Transverse colon (tissue), 4 donors: ENCODE measurements around the gene LMBR1L. TPM values are rescaled to one million over a fixed set of nuclear protein-coding genes. Genes with fewer than 3 reads are reported as not detected.

Experiments used
- DNase-seq: peaks from one replicate; pipeline ENCODE4 v3.0.0-alpha.2; 2019
- H3K27ac ChIP-seq, 4 donors: fragments of 200-600 bp; sonication (generic); 2 replicates each; pipeline ENCODE4 v1.5.1; 2016 to 2018; ENCODE audit warnings: inconsistent platforms in 4 of 4
- H3K27me3 ChIP-seq: fragments of 200-600 bp; sonication (generic); 2 replicates; pipeline ENCODE4 v1.5.1; 2017; ENCODE audit warnings: inconsistent platforms
- H3K36me3 ChIP-seq, 4 donors: fragments of 200-600 bp; sonication (generic); 2 replicates each; pipeline ENCODE4 v1.5.1; 2017 to 2019; ENCODE audit warnings: inconsistent platforms in 4 of 4
- H3K4me1 ChIP-seq, 4 donors: fragments of 200-600 bp; sonication (generic); 2 replicates each; pipeline ENCODE4 v1.5.1; 2017 to 2020; ENCODE audit warnings: inconsistent platforms in 4 of 4
- H3K4me3 ChIP-seq, 4 donors: fragments of 200-600 bp; sonication (generic); 1 replicate in 1 of 4; 2 replicates in 3 of 4; pipeline versions ENCODE4 v1.5.1 to v1.6.1; 2017 to 2019; ENCODE audit warnings: inconsistent platforms in 4 of 4
- H3K9me3 ChIP-seq, 2 donors: fragments of 200-600 bp; sonication (generic); 2 replicates each; pipeline ENCODE4 v1.5.1; 2017 to 2019; ENCODE audit warnings: inconsistent platforms in 2 of 2
- EP300 ChIP-seq: sonication (generic); formaldehyde crosslinking; IDR thresholded peaks from one replicate; pipeline ENCODE4 v1.6.1; 2017; ENCODE audit warnings: antibody characterized with exemption, low read depth
- POLR2A ChIP-seq: fragments of 450-650 bp; IDR thresholded peaks from one replicate; pipeline ENCODE4 v1.6.1; 2016; ENCODE audit warnings: antibody characterized with exemption, mild to moderate bottlenecking, moderate library complexity
- POLR2AphosphoS5 ChIP-seq, 3 donors: sonication (generic); formaldehyde crosslinking; IDR thresholded peaks; one replicate each; pipeline ENCODE4 v1.6.1; 2016; ENCODE audit warnings: antibody characterized with exemption in 3 of 3
- WGBS, 2 donors: methylation state at CpG; one replicate each; pipeline ENCODE4 v1.1.5; 2018; ENCODE audit warnings: low coverage in 1 of 2; 5-methylcytosine and 5-hydroxymethylcytosine counted together
- in situ Hi-C, 4 donors: fragments of 200-750 bp; cut with MboI; loops; one replicate each; pipeline versions ENCODE4 v1.15.0 to v1.15.1; 2017; ENCODE audit warnings: low sequenced_read_pairs in 3 of 4, low pct_ligation_motif_present in 1 of 4, low pct_unique_long_range_greater_than_20kb in 1 of 4
- intact Hi-C: fragments of 100-400 bp; cut with DNase I; formaldehyde crosslinking; loops from one replicate; pipeline ENCODE4 v1.15.1; 2023; ENCODE audit warnings: low total_unique reads
- small RNA-seq, 4 donors: library from RNA; depleted of rRNA; stranded (forward); fragments of <200 nt; gene quantifications; one replicate each; pipeline ENCODE3, GENCODE V24; 2016
- total RNA-seq, 4 donors: library from RNA; depleted of rRNA; stranded (reverse); fragments of >200 nt; gene quantifications; one replicate each; pipeline ENCODE4 v1.1.0, GENCODE V29; 2016
- TF ChIP-seq, protein P1 (sequence below), 5 experiments: fragments of 200-600 bp in 3 of 5; fragments of 450-650 bp in 2 of 5; sonication (generic) in 3 of 5; IDR thresholded peaks; 1 replicate in 2 of 5; 2 replicates in 3 of 5; pipeline ENCODE4 v1.5.1; 2016 to 2017; ENCODE audit warnings: antibody characterized with exemption in 5 of 5, inconsistent platforms in 3 of 5, mild to moderate bottlenecking in 2 of 5, moderate library complexity in 1 of 5

The LMBR1L gene
- total RNA-seq, 4 donors from 2014 or later: 72.6 to 125 (median 82.1) TPM

DNA sequence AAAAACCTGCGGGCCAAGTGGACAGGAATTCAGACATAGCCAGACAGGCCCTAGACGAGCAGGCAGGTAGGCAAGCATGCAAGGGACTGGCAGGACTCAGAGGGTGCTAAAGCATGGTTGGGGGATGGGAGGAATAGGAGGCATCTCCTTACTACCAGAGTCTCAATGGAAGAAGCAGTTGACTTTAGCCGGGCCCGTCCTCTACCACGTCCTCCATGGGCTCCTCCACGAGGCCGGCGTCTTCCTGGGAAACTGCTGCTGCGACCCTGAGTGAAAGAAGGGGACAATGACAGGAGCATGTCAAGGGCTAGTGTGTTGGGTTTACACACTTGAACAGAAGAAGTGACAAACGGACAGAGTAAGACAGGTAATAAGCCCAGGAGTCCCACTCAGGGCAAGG is 61.7 kb downstream of the LMBR1L start:
- intact Hi-C loops: loop anchor here (2.0 kb wide), 1 partner anchor 18 kb away; no protein-coding TSS in a partner anchor
- DNase-seq: no peak
- H3K4me1 ChIP-seq: no peaks in the 10 kb centered on the region
- no peaks in the 10 kb centered on the region for H3K9me3 ChIP-seq
- in situ Hi-C loops: no loop called here
- WGBS, 2 donors: 80 to 94% methylated on average over 1 to 10 of the region's 10 CpGs
- peaks cover 0 to 88% (median 43%) of the 10 kb centered on the region in 4 donors for H3K36me3 ChIP-seq
- no peak overlapping the region for H3K27ac ChIP-seq
- TF ChIP-seq POLR2AphosphoS5 (IDR thresholded peaks at IDR 0.05): no peak
- no peak for TF ChIP-seq POLR2A
- TF ChIP-seq EP300: no peak
- TF ChIP-seq, protein P1, sequence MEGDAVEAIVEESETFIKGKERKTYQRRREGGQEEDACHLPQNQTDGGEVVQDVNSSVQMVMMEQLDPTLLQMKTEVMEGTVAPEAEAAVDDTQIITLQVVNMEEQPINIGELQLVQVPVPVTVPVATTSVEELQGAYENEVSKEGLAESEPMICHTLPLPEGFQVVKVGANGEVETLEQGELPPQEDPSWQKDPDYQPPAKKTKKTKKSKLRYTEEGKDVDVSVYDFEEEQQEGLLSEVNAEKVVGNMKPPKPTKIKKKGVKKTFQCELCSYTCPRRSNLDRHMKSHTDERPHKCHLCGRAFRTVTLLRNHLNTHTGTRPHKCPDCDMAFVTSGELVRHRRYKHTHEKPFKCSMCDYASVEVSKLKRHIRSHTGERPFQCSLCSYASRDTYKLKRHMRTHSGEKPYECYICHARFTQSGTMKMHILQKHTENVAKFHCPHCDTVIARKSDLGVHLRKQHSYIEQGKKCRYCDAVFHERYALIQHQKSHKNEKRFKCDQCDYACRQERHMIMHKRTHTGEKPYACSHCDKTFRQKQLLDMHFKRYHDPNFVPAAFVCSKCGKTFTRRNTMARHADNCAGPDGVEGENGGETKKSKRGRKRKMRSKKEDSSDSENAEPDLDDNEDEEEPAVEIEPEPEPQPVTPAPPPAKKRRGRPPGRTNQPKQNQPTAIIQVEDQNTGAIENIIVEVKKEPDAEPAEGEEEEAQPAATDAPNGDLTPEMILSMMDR (IDR thresholded peaks at IDR 0.05): no peak
- no peak overlapping the region for H3K4me3 ChIP-seq
- H3K27me3 ChIP-seq: no peaks in the 10 kb centered on the region

Small RNA genes lying within 50 kb of the gene (small RNA-seq; reads per million reads assigned to genes)
- gene RF00019: 0 reads per million in 4 donors

Other genes with a start within 250 kb of the LMBR1L start
- 10 to 100 TPM in 1 of 4 donors, 1 to 10 TPM in 2, not detected in 1; 1.1 to 19.1 (median 3.3) TPM for gene RND1, start 245.0 kb downstream of the LMBR1L start, total RNA-seq
- gene FKBP11, start 185.4 kb downstream of the LMBR1L start, total RNA-seq: 10 to 100 TPM; 12.1 to 35.9 (median 20.9) TPM
- gene ARF3, start 153.4 kb downstream of the LMBR1L start, total RNA-seq: 100 to 1,000 TPM in 2 of 4 donors, 10 to 100 TPM in 2; 30.8 to 117 (median 99.8) TPM
- 1 to 10 TPM in 1 of 4 donors, under 1 TPM in 1, not detected in 2; 0.41 to 1.4 TPM for gene WNT10B, start 139.1 kb downstream of the LMBR1L start, total RNA-seq
- gene WNT1, start 132.5 kb downstream of the LMBR1L start, total RNA-seq: not detected
- gene DDN, start 111.5 kb downstream of the LMBR1L start, total RNA-seq: under 1 TPM in 2 of 4 donors, not detected in 2; 0.27 to 0.32 TPM
- 10 to 100 TPM; 21.7 to 44.0 (median 42.3) TPM for gene PRKAG1, start 92.1 kb downstream of the LMBR1L start, total RNA-seq
- gene KMT2D, start 50.1 kb downstream of the LMBR1L start, total RNA-seq: 100 to 1,000 TPM in 1 of 4 donors, 10 to 100 TPM in 3; 50.0 to 351 (median 78.0) TPM
- not detected for gene RHEBL1, start 40.9 kb downstream of the LMBR1L start, total RNA-seq
- under 1 TPM in 2 of 4 donors, not detected in 2; 0.27 to 0.32 TPM for gene DHH, start 16.0 kb downstream of the LMBR1L start, total RNA-seq
- 100 to 1,000 TPM; 219 to 390 (median 319) TPM for gene TUBA1B, start 20.5 kb upstream of the LMBR1L start, total RNA-seq
- 100 to 1,000 TPM in 2 of 4 donors, 10 to 100 TPM in 2; 77.1 to 201 (median 92.6) TPM for gene TUBA1A, start 78.2 kb upstream of the LMBR1L start, total RNA-seq
- 100 to 1,000 TPM; 207 to 331 (median 263) TPM for gene TUBA1C, start 154.2 kb upstream of the LMBR1L start, total RNA-seq
- gene PRPH, start 184.3 kb upstream of the LMBR1L start, total RNA-seq: 10 to 100 TPM in 2 of 4 donors, 1 to 10 TPM in 2; 7.9 to 18.7 (median 10.5) TPM
- gene TROAP, start 212.4 kb upstream of the LMBR1L start, total RNA-seq: 100 to 1,000 TPM in 1 of 4 donors, 1 to 10 TPM in 3; 1.1 to 100 (median 2.7) TPM
- not detected for gene C1QL4, start 226.3 kb upstream of the LMBR1L start, total RNA-seq
- gene DNAJC22, start 236.0 kb upstream of the LMBR1L start, total RNA-seq: 10 to 100 TPM; 25.4 to 43.8 (median 39.2) TPM